GM21529 (cell line): ENCODE data around the gene AVP.
"Not testable (repeated sequence)": the region's sequence is repeated elsewhere in the genome, so short reads cannot be mapped to it uniquely, and the experiment has no call there.

Source experiments
- ATAC-seq: cut with Tn5 transposase; IDR thresholded peaks from one replicate; pipeline ENCODE4 v1.9.1; 2021; ENCODE audit not compliant: unreplicated experiment

AVP gene

GRCh38 chr20:3082955-3083952, 1.3 kb downstream of the AVP start:
- no peak for ATAC-seq

DNA sequence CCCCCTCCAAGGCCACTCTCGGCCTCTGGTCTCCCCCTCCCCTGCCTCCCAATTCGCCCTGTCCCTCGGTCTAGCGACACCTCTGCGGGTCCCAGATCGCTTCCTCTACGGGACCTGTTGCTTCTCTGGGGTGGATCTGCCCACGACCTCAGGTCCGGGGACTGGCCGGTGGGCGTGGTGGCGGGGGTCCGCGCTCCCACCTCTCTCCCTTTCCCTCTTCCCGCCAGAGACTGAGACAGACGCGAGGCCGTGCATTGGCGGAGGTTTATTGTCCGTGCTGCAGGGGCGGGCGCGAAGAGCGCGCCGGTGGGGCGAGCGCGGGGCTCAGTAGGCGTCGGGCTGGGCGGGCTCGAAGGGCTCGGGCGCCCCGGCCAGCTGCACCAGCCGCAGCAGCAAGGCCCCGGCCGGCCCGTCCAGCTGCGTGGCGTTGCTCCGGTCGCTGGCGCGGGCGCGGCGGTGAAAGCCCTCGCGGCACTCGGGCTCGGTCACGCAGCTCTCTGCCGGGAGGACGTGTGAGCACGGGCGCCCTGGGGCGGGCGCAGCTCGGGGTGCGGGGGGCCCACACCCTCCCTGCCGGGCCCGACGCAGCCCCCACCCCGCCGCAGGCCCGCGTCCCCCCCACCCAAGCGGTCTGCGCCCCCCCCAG, 2.1 kb downstream of the AVP start:
- ATAC-seq: no peak

DNA sequence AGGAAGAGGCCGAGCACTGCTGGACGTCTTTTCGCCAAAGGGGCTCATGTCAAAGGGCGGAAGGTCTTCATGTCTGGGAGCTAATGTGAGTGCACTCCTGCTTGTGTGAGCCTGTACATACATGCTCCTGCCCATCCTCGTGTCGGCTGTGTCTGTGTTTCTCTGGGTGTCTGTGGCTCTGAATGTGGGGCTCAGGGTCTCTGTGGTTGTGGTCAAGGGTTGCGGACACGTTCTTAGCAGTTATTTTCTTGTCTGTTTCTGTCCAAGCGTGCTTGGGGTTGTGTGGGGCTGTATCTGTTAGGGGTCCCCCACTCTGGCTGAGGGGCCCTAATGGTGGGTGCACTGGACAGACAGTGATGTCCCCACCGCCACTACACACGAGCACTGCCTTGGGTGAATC, 2.9 kb downstream of the AVP start:
- ATAC-seq: no peak

GRCh38 chr20:3080939-3081388, 3.6 kb downstream of the AVP start:
- ATAC-seq: no peak

DNA sequence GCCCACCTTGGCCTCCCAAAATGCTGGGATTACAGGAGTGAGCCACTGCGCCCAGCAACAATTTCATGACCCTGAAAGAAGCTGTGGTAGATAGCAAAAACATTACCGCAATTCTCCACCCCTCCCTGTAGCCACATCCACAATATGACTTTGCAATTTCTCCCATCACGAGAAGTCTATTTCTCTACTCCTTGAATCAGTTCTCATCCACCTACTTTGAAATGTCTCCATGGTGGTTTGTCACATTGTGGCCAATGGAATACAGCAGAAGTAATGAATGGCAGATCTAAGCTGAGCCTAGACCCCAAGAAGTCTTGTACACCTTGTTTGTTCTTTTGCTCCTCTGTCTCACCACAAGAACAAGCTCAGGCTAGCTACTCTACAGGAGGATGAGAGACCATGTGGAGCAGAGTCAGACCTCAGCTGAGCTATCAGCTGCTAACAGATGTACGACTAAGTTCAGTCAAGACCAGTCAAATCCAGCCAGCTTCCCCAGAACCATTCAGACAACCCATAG, 6.8 kb downstream of the AVP start:
- no peak for ATAC-seq

DNA sequence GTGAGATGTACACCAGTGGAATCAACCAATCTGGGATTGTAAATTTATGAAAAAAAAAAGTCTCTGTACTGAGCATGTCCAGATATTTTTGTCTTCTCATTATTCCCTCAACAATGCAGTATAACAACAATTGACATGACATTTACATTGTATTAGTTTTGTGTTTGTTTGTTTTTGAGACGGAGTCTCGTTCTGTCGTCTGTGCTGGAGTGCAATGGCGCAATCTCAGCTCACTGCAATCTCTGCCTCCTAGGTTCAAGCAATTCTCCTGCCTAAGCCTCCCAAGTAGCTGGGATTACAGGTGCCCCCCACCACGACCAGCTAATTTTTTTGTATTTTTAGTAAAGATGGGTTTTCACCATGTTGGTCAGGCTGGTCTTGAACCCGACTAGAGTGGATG, 9.2 kb downstream of the AVP start:
- ATAC-seq: not testable (repeated sequence)

- no peak for ATAC-seq
Measured at GRCh38 chr20:3074812-3075211, 9.7 kb downstream of the AVP start.

- ATAC-seq: not testable (repeated sequence)
Measured at GRCh38 chr20:3073251-3073643, 11.3 kb downstream of the AVP start.

GRCh38 chr20:3072530-3073250, 11.8 kb downstream of the AVP start:
- no peak for ATAC-seq

GRCh38 chr20:3071610-3072529, 12.7 kb downstream of the AVP start, which contains the start of gene OXT:
OXT (plus strand) TSS chr20:3071620; CDS start chr20:3071656, 36 bp downstream.
- ATAC-seq: no peak

- no peak for ATAC-seq
Measured at GRCh38 chr20:3071266-3071609, 13.3 kb downstream of the AVP start.

DNA sequence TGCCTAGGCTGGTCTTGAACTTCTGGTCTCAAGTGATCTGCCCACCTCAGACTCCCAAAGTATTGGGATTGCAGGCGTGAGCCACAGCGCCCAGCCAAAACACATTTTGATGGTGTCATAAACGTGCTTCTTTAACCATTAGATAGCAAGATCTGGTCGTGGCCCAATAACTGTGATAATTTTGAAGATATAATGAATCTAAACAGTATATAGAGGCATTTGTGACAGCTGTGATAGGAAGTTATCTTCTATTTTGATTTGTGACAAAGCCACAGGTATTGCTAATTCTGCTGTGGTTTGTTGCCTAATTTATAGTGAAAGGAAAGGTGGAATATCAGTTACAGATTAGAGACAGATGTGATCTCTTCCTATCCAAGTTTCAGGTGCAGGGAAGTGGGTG, 13.8 kb downstream of the AVP start:
- no peak for ATAC-seq

DNA sequence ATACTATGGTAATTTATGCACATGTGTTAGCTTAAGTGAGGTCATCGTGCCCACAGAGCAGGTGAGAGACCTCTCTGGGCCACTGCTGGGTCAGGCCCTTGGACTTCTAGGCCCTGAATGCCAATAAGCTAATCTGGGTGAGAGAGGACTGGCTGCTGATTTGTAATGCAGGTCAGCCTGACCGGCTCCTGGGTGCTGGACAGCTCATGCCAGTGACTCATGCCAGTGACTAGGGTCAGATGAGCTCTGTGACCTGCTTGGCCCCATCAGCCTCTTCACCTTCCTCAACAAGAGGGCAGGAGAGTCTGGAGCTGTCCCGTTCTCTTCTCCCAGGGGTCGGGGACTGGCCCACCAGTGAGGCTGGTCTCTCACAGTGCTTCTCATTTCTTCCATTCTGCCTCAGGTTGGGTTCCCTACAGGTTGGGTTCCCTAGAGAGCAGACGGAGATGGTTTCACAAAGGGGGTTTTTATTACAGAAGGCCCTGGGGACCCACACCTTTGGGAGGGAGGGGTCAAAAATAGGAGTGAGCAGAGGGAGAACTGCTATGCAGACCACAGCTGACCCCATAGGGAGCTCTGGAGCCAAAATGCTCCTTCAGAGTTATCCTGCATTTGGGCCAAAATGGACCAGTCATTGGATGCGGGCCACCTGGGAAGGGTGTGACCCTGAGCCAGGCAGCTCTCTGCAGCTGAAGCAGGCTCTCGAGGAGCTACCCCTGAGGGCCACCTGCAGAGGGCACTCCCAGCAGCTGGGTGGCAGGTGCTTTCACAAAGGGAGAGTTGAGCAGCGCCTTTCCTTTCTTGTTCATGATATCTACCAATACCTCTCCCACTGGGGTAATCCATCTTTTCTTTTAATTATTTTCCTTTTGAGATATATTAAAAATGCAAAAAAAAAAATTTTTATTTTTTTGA, 15.3 kb downstream of the AVP start:
- ATAC-seq: no peak

- no peak for ATAC-seq
Measured at GRCh38 chr20:3068075-3068474, 16.4 kb downstream of the AVP start.

DNA sequence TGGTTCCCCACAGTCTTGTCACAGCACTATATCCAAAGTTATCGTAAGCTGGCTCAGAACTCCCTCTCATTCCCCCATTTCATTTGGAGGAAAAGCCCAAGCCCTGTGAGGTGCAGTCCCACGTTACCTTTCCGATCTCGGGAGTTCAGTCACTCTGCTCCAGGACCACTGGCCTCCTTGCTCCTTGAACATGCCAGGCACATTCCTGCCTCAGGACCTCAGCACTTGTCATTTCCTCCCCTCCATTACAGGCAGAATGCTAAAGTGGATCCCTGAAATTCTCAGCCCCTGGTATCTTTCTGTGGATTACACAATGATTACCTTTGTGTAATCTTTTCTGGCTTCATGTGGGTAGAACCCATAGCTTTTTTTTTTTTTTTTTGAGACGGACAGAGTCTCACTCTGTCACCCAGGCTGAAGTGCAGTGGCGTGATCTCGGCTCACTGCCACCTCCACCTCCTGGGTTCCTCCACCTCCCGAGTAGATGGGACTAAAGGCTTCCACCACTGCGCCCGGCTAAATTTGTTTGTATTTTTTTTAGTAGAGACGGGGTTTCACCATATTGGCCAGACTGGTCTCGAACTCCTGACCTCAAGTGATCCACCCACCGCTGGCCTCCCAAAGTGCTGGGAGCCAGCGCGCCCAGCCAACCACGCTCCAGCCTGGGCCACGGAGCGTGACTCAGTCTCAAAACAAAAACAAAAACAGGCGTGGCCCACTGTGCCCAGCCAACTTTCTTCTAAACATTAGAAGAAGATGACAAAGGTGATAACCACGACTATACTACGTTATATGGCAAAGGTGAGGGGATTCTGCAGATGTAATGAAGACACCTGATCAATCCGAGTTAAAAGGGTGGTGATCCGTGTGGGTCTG, 17.1 kb downstream of the AVP start:
- no peak for ATAC-seq

- ATAC-seq: not testable (repeated sequence)
Measured at GRCh38 chr20:3064119-3064518, 20.4 kb downstream of the AVP start.

- ATAC-seq: no peak
Measured at GRCh38 chr20:3059489-3059888, 25.0 kb downstream of the AVP start.

GRCh38 chr20:3051385-3052019, 33.0 kb downstream of the AVP start:
- no peak for ATAC-seq
